Peyer's patch (tissue), 4 donors: Measurements from ENCODE around the gene RMND5A. TPM values are rescaled to one million over a fixed set of nuclear protein-coding genes. Genes with fewer than 3 reads are reported as not detected.

Experiments
- DNase-seq, 3 donors: peaks; one replicate each; pipeline ENCODE4 v3.0.0-alpha.2; 2017 to 2019
- H3K27ac ChIP-seq, 4 donors: fragments of 200-600 bp; sonication (generic); one replicate each; pipeline ENCODE4 v1.5.1; 2016 to 2019
- H3K27me3 ChIP-seq, 2 donors: fragments of 200-600 bp; sonication (generic); one replicate each; pipeline ENCODE4 v1.5.1; 2019
- H3K36me3 ChIP-seq, 3 donors: fragments of 200-600 bp; sonication (generic); one replicate each; pipeline ENCODE4 v1.5.1; 2016 to 2019
- H3K4me1 ChIP-seq, 4 donors: fragments of 200-600 bp; sonication (generic); one replicate each; pipeline ENCODE4 v1.5.1; 2016 to 2019
- H3K4me3 ChIP-seq, 4 donors: fragments of 200-600 bp; sonication (generic); 1 replicate in 3 of 4; 2 replicates in 1 of 4; pipeline ENCODE4 v1.5.1; 2016 to 2019; ENCODE audit warnings: mild to moderate bottlenecking in 1 of 4
- H3K9me3 ChIP-seq, 4 donors: fragments of 200-600 bp; sonication (generic); one replicate each; pipeline ENCODE4 v1.5.1; 2016 to 2019; ENCODE audit warnings: mild to moderate bottlenecking in 1 of 4
- POLR2A ChIP-seq, 2 donors: fragments of 450-650 bp; IDR thresholded peaks; one replicate each; pipeline ENCODE4 v1.5.1; 2017; ENCODE audit warnings: antibody characterized with exemption in 2 of 2, mild to moderate bottlenecking in 2 of 2, moderate library complexity in 2 of 2
- total RNA-seq, 4 donors: library from RNA; depleted of rRNA; stranded (reverse); fragments of >200 nt; gene quantifications; one replicate each; pipeline ENCODE4 v1.1.0, GENCODE V29; 2016
- TF ChIP-seq, protein P1 (sequence below), 6 experiments: fragments of 450-650 bp in 4 of 6; fragments of 200-600 bp in 2 of 6; sonication (generic) in 1 of 6; IDR thresholded peaks; one replicate each; pipeline ENCODE4 v1.5.1; 2017 to 2019; ENCODE audit warnings: antibody characterized with exemption in 6 of 6, mild to moderate bottlenecking in 3 of 6, moderate library complexity in 1 of 6

RMND5A gene
- total RNA-seq, 4 donors from 2014 or later = 26.4 to 98.6 (median 49.6) TPM

DNA sequence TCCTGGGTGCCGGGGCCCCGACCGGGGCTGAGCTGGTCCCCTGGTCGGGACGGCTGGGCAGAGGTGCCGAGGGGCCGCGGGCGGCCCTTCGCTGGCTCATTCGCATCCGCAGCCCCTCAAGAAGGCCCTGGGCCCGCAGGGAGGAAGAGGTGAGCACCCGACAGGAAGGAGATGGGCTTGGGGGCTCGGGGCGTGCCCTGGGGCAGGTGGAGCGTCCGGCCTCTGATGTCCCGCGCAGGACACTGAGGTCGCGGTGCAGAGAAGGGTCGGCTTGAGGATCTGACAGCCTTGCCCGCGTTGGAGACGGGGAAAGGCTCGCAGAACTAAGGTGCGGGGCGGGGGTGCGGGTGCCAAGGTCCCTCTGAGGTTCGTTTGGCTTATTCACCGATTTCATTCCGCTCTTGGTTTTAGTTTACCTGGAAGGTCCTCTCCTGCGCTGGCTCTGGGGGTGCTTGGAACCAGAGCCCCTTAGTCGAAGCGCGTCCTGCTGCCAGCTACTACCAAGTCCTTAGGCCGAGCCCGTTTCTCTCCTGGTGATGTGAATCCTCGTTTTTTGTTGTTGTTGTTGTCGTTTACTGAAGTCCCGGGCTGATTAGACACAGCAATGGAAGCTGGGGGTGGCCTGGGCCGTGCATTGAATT is 89.5 kb downstream of the RMND5A start:
- Histone ChIP-seq H3K4me1 (peaks cover 0 to 19% (median 2%) of the 10 kb centered on the region in 4 donors), H3K9me3 (no peaks in the 10 kb centered on the region), H3K27me3 (peaks cover 0 to 11% of the 10 kb centered on the region in 2 donors), H3K4me3 (peak overlapping the region; percentile 6 to 55 (median 24)), H3K27ac (peak overlapping the region in 3 of 4 donors; percentile 25 to 40 (median 29)), H3K36me3 (no peaks in the 10 kb centered on the region)
- TF ChIP-seq, protein P1, sequence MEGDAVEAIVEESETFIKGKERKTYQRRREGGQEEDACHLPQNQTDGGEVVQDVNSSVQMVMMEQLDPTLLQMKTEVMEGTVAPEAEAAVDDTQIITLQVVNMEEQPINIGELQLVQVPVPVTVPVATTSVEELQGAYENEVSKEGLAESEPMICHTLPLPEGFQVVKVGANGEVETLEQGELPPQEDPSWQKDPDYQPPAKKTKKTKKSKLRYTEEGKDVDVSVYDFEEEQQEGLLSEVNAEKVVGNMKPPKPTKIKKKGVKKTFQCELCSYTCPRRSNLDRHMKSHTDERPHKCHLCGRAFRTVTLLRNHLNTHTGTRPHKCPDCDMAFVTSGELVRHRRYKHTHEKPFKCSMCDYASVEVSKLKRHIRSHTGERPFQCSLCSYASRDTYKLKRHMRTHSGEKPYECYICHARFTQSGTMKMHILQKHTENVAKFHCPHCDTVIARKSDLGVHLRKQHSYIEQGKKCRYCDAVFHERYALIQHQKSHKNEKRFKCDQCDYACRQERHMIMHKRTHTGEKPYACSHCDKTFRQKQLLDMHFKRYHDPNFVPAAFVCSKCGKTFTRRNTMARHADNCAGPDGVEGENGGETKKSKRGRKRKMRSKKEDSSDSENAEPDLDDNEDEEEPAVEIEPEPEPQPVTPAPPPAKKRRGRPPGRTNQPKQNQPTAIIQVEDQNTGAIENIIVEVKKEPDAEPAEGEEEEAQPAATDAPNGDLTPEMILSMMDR (IDR thresholded peaks at IDR 0.05) = no peak
- no peak for TF ChIP-seq POLR2A (IDR thresholded peaks at IDR 0.05)
- no peak for DNase-seq

DNA sequence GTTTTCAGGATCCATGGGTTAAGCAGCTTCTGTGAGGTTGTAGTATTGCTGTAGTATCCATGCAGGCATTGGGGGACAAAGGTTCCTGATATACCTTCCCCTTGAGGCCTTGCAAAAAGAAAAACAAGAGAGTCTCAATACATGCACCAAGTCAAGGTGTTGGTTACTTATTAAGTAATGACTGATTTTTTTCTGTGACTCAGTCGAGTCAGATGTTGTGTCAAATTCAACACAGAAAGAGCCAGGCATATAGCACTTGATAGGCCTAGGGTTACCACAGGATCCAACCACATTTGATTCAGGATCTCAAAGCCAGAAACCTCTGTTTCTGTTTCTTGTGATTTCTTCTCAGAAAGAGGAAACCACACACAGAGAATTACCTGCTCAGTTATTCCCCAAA is 95.5 kb downstream of the RMND5A start:
- H3K27ac ChIP-seq = peak overlapping the region in 1 of 4 donors; percentile 53
- peaks cover 0 to 9% (median 0%) of the 10 kb centered on the region in 4 donors for H3K4me1 ChIP-seq
- DNase-seq = no peak
- H3K36me3 ChIP-seq = no peaks in the 10 kb centered on the region
- H3K9me3 ChIP-seq = no peaks in the 10 kb centered on the region
- H3K27me3 ChIP-seq = no peaks in the 10 kb centered on the region
- TF ChIP-seq POLR2A (IDR thresholded peaks at IDR 0.05) = no peak
- TF ChIP-seq, protein P1 (IDR thresholded peaks at IDR 0.05) = no peak
- no peak overlapping the region for H3K4me3 ChIP-seq

DNA sequence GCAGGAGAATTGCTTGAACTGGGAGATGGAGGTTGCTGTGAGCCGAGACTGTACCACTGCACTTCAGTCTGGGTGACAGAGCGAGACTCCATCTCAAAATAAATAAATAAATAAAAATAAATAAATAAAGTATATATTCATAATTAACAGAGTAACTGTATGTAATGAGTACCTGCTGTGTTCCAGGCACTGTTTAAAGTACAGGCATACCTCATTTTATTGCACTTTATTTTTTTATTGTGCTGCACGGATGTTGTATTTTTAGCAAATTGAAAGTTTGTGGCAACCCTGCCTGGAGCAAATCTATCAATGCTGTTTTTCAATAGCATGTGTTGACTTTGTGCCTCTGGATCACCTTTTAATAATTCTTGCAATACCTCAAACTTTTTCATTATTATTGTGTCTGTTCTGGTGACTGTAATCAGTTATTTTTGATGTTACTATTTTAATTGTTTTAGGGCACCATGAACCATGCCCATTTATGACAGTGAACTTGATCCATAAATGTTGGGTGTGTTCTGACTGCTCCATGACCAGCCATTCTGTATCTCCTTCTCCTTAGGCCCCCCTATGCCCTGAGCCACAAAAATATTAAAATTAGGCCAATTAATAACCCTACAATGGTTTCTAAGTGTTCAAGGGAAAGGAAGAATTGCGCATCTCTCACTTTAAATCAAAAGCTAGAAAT is 98.2 kb downstream of the RMND5A start:
- no peaks in the 10 kb centered on the region for H3K9me3 ChIP-seq
- DNase-seq = no peak
- no peak overlapping the region for H3K4me3 ChIP-seq
- peak overlapping the region in 2 of 4 donors; percentile 19 to 27 for H3K27ac ChIP-seq
- no peak for TF ChIP-seq POLR2A (IDR thresholded peaks at IDR 0.05)
- TF ChIP-seq, protein P1 (IDR thresholded peaks at IDR 0.05) = no peak
- no peaks in the 10 kb centered on the region for H3K36me3 ChIP-seq
- peaks cover 0 to 9% (median 0%) of the 10 kb centered on the region in 4 donors for H3K4me1 ChIP-seq
- H3K27me3 ChIP-seq = no peaks in the 10 kb centered on the region

DNA sequence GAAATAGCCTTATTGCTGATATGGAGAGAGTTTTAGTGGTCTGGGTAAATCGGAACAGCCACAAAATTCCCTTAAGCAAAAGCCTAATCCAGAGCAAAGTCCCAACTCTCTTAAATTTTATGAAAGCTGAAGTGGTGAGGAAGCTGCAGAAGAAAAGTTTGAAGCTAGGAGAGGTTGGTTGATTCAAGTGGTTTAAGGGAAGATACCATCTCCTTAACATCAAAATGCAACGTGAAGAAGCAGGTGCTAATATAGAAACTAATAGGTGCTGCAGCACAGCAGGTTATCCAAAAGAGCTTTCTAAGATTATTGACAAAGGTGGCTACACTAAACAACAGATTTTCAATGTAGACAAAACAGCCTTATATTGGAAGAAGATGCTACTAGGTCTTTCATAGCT is 98.9 kb downstream of the RMND5A start:
- Histone ChIP-seq H3K4me3 (no peak overlapping the region), H3K36me3 (no peaks in the 10 kb centered on the region), H3K9me3 (no peaks in the 10 kb centered on the region), H3K4me1 (peaks cover 0 to 9% (median 0%) of the 10 kb centered on the region in 4 donors), H3K27ac (peak overlapping the region in 2 of 4 donors; percentile 8 to 19), H3K27me3 (no peaks in the 10 kb centered on the region)
- no peak for DNase-seq
- TF ChIP-seq POLR2A (IDR thresholded peaks at IDR 0.05) = no peak
- TF ChIP-seq, protein P1 (IDR thresholded peaks at IDR 0.05) = no peak

DNA sequence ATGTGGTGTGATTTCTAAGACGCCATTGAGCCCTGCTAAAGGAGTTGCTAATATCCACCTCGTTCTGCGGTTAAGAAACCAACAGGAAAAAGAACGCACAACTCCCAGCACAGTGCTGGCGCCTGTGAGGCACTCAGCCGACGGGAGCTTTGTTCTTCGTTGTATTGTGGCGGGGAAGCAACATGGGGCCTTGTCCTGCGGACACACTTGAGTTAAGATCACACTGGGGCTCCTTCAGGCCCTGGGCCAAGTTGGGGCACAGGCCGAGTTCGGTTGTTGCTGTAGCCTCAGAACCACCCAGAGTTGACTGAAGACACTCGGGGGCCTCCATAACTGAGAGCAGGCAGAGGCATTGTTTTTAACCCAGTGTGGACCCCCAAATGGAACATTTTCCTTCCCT is 101.2 kb downstream of the RMND5A start:
- peak overlapping the region in 1 of 4 donors; percentile 2 for H3K4me3 ChIP-seq
- no peak for DNase-seq
- no peak for TF ChIP-seq POLR2A (IDR thresholded peaks at IDR 0.05)
- TF ChIP-seq, protein P1 (IDR thresholded peaks at IDR 0.05) = no peak

More for the DNA sequence above, 101.2 kb downstream of the RMND5A start:
- Histone ChIP-seq H3K9me3 (no peaks in the 10 kb centered on the region), H3K4me1 (peaks cover 0 to 4% (median 0%) of the 10 kb centered on the region in 4 donors), H3K27me3 (no peaks in the 10 kb centered on the region), H3K36me3 (no peaks in the 10 kb centered on the region), H3K27ac (peak overlapping the region in 1 of 4 donors; percentile 5)
